ENCODE data around the gene ADORA1. TPM values are rescaled to one million over a fixed set of nuclear protein-coding genes. Genes with fewer than 3 reads are reported as not detected.

Gene ADORA1
- total and polyA plus RNA-seq, 10 of the 15 experiments (the other 5 are each of a cell fraction or from before 2014, with no cell fraction given): not detected

- ChIA-PET CTCF (interaction anchor here (1.4 to 3.9 kb wide), 4 partner anchors 41 to 167 kb away, joined by 3 to 41 read pairs (median 27); partner anchors contain the start of gene MYOG), SMC1A (ENCODE audit: uncharacterized antibody, unreplicated experiment) (interaction anchor here (1.0 to 2.6 kb wide), 4 partner anchors 42 to 95 kb away, joined by 3 to 12 read pairs (median 6); no protein-coding TSS in a partner anchor)
Observed at GRCh38 chr1:203174324-203174985, 46.9 kb downstream of the ADORA1 start.

More at GRCh38 chr1:203174324-203174985, 46.9 kb downstream of the ADORA1 start:
- TF ChIP-seq POLR2AphosphoS5 (IDR thresholded peaks at IDR 0.05; ENCODE audit: low read length) (no peak), MTA2 (IDR thresholded peaks at IDR 0.05; ENCODE audit: low read depth) (no peak), NFXL1 (IDR thresholded peaks at IDR 0.05; ENCODE audit: borderline replicate concordance) (no peak), EED (IDR thresholded peaks at IDR 0.05; ENCODE audit: low read depth) (no peak), ZNF207 (IDR thresholded peaks at IDR 0.05; ENCODE audit: borderline replicate concordance) (no peak)
- TF ChIP-seq, protein P1, sequence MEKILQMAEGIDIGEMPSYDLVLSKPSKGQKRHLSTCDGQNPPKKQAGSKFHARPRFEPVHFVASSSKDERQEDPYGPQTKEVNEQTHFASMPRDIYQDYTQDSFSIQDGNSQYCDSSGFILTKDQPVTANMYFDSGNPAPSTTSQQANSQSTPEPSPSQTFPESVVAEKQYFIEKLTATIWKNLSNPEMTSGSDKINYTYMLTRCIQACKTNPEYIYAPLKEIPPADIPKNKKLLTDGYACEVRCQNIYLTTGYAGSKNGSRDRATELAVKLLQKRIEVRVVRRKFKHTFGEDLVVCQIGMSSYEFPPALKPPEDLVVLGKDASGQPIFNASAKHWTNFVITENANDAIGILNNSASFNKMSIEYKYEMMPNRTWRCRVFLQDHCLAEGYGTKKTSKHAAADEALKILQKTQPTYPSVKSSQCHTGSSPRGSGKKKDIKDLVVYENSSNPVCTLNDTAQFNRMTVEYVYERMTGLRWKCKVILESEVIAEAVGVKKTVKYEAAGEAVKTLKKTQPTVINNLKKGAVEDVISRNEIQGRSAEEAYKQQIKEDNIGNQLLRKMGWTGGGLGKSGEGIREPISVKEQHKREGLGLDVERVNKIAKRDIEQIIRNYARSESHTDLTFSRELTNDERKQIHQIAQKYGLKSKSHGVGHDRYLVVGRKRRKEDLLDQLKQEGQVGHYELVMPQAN (conservative IDR thresholded peaks at IDR 0.05): no peak
- intact Hi-C loops (cut with micrococcal nuclease; ENCODE audit: unreplicated experiment): loop anchor here (5.0 kb wide), 2 partner anchors 57 to 93 kb away; no protein-coding TSS in a partner anchor
- WGBS (ENCODE audit: insufficient coverage, insufficient replicate concordance, low lambda C conversion rate, missing lambda C conversion rate): 53% methylated on average over 12 of the region's 12 CpGs
- FAIRE-seq: no peak
- H3K4me2 ChIP-seq (ENCODE audit: control insufficient read depth, insufficient read depth): no peak overlapping the region
- H3K9ac ChIP-seq (ENCODE audit: control insufficient read depth, insufficient read depth, low read length): no peak overlapping the region
- ChIA-PET RAD21 (ENCODE audit: unreplicated experiment) (interaction anchor here (4.5 kb wide), 1 partner anchor 41 kb away, joined by 35 read pairs; no protein-coding TSS in a partner anchor), POLR2A (interaction anchor here (0.7 kb wide), 1 partner anchor 167 kb away, joined by 3 read pairs; the partner anchor contains the start of gene TMEM183A)
- no peaks in the 10 kb centered on the region for H3K36me3 ChIP-seq (ENCODE audit: control insufficient read depth in 2 of 2, insufficient read depth in 2 of 2, low read length in 1 of 2)
- H3K27me3 ChIP-seq (replicated peaks in 1 of 2; ENCODE audit: control insufficient read depth in 2 of 2, insufficient read depth in 2 of 2, low read length in 1 of 2): no peaks in the 10 kb centered on the region; a peak in 1 of 4 replicates
- no TSS peak for BruUV-seq (replicated peaks)
- peaks cover 4% of the 10 kb centered on the region; the same call in 1 of the 2 replicates for H3K4me1 ChIP-seq (ENCODE audit: control insufficient read depth, insufficient read depth, low read length)
- H3K4me3 ChIP-seq: no peak overlapping the region
- no peak overlapping the region for H3K27ac ChIP-seq (ENCODE audit: control insufficient read depth, insufficient read depth)
- H3K9me3 ChIP-seq (replicated peaks; ENCODE audit: control insufficient read depth, insufficient read depth, low read length): no peaks in the 10 kb centered on the region
- H3K79me2 ChIP-seq (ENCODE audit: control insufficient read depth, insufficient read depth, low read length): no peaks in the 10 kb centered on the region
- no peak overlapping the region for H2AFZ ChIP-seq (ENCODE audit: control insufficient read depth, low read depth, low read length)
- ATAC-seq: no peak
- DNase-seq (ENCODE audit: low read depth, low spot score): no peak
- in situ Hi-C loops (cut with MboI): no loop called here
- H4K20me1 ChIP-seq (ENCODE audit: control insufficient read depth, insufficient read depth): no peaks in the 10 kb centered on the region

Measured in GM12878 (cell line).